ENCODE data around the gene PRKAR1B.
A peak's percentile ranks its signal among the peaks of the same experiment; 100 is the strongest.
"Not testable (repeated sequence)": the region's sequence is repeated elsewhere in the genome, so short reads cannot be mapped to it uniquely, and the experiment has no call there.

Gene PRKAR1B

GRCh38 chr7:618539-619367 is 108.3 kb downstream of the PRKAR1B start:
- peak in 1 of 2 donors; percentile 48 for DNase-seq

- no peak for DNase-seq
Observed at GRCh38 chr7:617614-618538, 109.2 kb downstream of the PRKAR1B start.

- DNase-seq = no peak
Observed at GRCh38 chr7:613442-614140, 113.5 kb downstream of the PRKAR1B start.

GRCh38 chr7:611837-612236 is 115.2 kb downstream of the PRKAR1B start:
- not testable (repeated sequence) for DNase-seq

- no peak for DNase-seq
Observed at GRCh38 chr7:611281-611810, 115.7 kb downstream of the PRKAR1B start.

- DNase-seq = no peak
Observed at GRCh38 chr7:610531-611280, 116.4 kb downstream of the PRKAR1B start.

- no peak for DNase-seq
Observed at GRCh38 chr7:610141-610530, 116.9 kb downstream of the PRKAR1B start.

GRCh38 chr7:609365-609764 is 117.7 kb downstream of the PRKAR1B start:
- no peak for DNase-seq

GRCh38 chr7:608954-609353 is 118.1 kb downstream of the PRKAR1B start:
- no peak for DNase-seq

- no peak for DNase-seq
Observed at GRCh38 chr7:608361-608760, 118.7 kb downstream of the PRKAR1B start.

- DNase-seq = no peak
Observed at GRCh38 chr7:607938-608337, 119.1 kb downstream of the PRKAR1B start.

GRCh38 chr7:605661-606450 is 121.2 kb downstream of the PRKAR1B start:
- no peak for DNase-seq

GRCh38 chr7:604884-605531 is 122.1 kb downstream of the PRKAR1B start:
- DNase-seq = peak in 1 of 2 donors; percentile 37

GRCh38 chr7:604001-604883 is 122.8 kb downstream of the PRKAR1B start:
- peak; percentile 83 to 84 for DNase-seq

- DNase-seq = peak; percentile 39 to 47
Observed at GRCh38 chr7:603152-603951, 123.7 kb downstream of the PRKAR1B start.

- DNase-seq = peak; percentile 64 to 73
Observed at GRCh38 chr7:602341-603141, 124.5 kb downstream of the PRKAR1B start.

- DNase-seq = peak; percentile 81 to 85
Observed at GRCh38 chr7:601595-602340, 125.3 kb downstream of the PRKAR1B start.

All from stimulated activated CD4-positive, alpha-beta T cell treated with anti-CD3 and anti-CD28 coated beads, Interleukin-2, amount 100 ng/mL, for 48 hours (primary cell).